ENCODE results near the gene C3orf38. TPM values are rescaled to one million over a fixed set of nuclear protein-coding genes. Genes with fewer than 3 reads are reported as not detected.
A peak's percentile ranks its signal among the peaks of the same experiment; 100 is the strongest.

C3orf38 gene
- polyA plus RNA-seq, 6 donors from 2014 or later = 31.3 to 60.9 (median 41.3) TPM

GRCh38 chr3:88137836-88138235 is 11.9 kb upstream of the C3orf38 start:
- no peak overlapping the region for H3K27ac Mint-ChIP-seq
- no peaks in the 10 kb centered on the region for H3K27me3 Mint-ChIP-seq
- H3K4me1 Mint-ChIP-seq = peaks cover 0 to 4% (median 0%) of the 10 kb centered on the region in 3 donors
- peaks cover 14 to 23% of the 10 kb centered on the region in 2 donors for H3K36me3 Mint-ChIP-seq
- DNase-seq = no peak
- no peak for ATAC-seq (ENCODE audit: low read depth in 2 of 2)
- no peak overlapping the region for H3K4me3 Mint-ChIP-seq
- no peaks in the 10 kb centered on the region for H3K9me3 Mint-ChIP-seq

- H3K27ac Mint-ChIP-seq = no peak overlapping the region
- no peaks in the 10 kb centered on the region for H3K4me1 Mint-ChIP-seq
- peaks cover 9 to 17% of the 10 kb centered on the region in 2 donors for H3K36me3 Mint-ChIP-seq
- no peak for ATAC-seq (ENCODE audit: low read depth in 2 of 2)
- H3K27me3 Mint-ChIP-seq = no peaks in the 10 kb centered on the region
- DNase-seq = no peak
- no peak overlapping the region for H3K4me3 Mint-ChIP-seq
- H3K9me3 Mint-ChIP-seq = no peaks in the 10 kb centered on the region
Observed at GRCh38 chr3:88141458-88142083, 8.2 kb upstream of the C3orf38 start.

- Mint-ChIP-seq H3K4me1 (no peaks in the 10 kb centered on the region), H3K27me3 (no peaks in the 10 kb centered on the region), H3K36me3 (peaks cover 8 to 15% of the 10 kb centered on the region in 2 donors), H3K4me3 (no peak overlapping the region), H3K9me3 (no peaks in the 10 kb centered on the region), H3K27ac (peak overlapping the region in 1 of 6 donors; percentile 1)
- DNase-seq (no peak), ATAC-seq (ENCODE audit: low read depth in 2 of 2) (no peak)
Observed at GRCh38 chr3:88142094-88142624, 7.6 kb upstream of the C3orf38 start.

GRCh38 chr3:88147261-88147660 is 2.5 kb upstream of the C3orf38 start:
- H3K4me1 Mint-ChIP-seq = peaks cover 7 to 25% (median 18%) of the 10 kb centered on the region in 3 donors
- peak overlapping the region in 1 of 6 donors; percentile 32 for H3K27ac Mint-ChIP-seq
- no peaks in the 10 kb centered on the region for H3K9me3 Mint-ChIP-seq
- no peaks in the 10 kb centered on the region for H3K27me3 Mint-ChIP-seq
- ATAC-seq (ENCODE audit: low read depth in 2 of 2) (no peak), DNase-seq (no peak)
- H3K4me3 Mint-ChIP-seq = peak overlapping the region in 2 of 8 donors; percentile 71 to 100
- H3K36me3 Mint-ChIP-seq = no peaks in the 10 kb centered on the region

GRCh38 chr3:88148651-88149050 is 1.1 kb upstream of the C3orf38 start:
- H3K27ac Mint-ChIP-seq = peak overlapping the region in 4 of 6 donors; percentile 10 to 95 (median 84)
- H3K4me1 Mint-ChIP-seq = peaks cover 12 to 34% (median 25%) of the 10 kb centered on the region in 3 donors
- H3K9me3 Mint-ChIP-seq = no peaks in the 10 kb centered on the region

GRCh38 chr3:88149101-88149508 is 654 bp upstream of the C3orf38 start:
- Mint-ChIP-seq H3K4me3 (peak overlapping the region; percentile 94 to 100 (median 98)), H3K4me1 (peaks cover 12 to 34% (median 25%) of the 10 kb centered on the region in 3 donors), H3K9me3 (no peaks in the 10 kb centered on the region), H3K36me3 (no peaks in the 10 kb centered on the region), H3K27ac (peak overlapping the region; percentile 95 to 98 (median 96)), H3K27me3 (no peaks in the 10 kb centered on the region)
- DNase-seq (no peak), ATAC-seq (ENCODE audit: low read depth in 2 of 2) (peak in 1 of 2 donors; percentile 2)

More at GRCh38 chr3:88148651-88149050, 1.1 kb upstream of the C3orf38 start:
- no peak for DNase-seq
- H3K27me3 Mint-ChIP-seq = no peaks in the 10 kb centered on the region
- peak overlapping the region; percentile 48 to 100 (median 98) for H3K4me3 Mint-ChIP-seq
- ATAC-seq (ENCODE audit: low read depth in 2 of 2) = no peak
- no peaks in the 10 kb centered on the region for H3K36me3 Mint-ChIP-seq

GRCh38 chr3:88150371-88150770 is 612 bp downstream of the C3orf38 start:
- DNase-seq (peak; percentile 51), ATAC-seq (ENCODE audit: low read depth in 2 of 2) (peak; percentile 33 to 38)
- Mint-ChIP-seq H3K36me3 (peaks cover 0 to 3% of the 10 kb centered on the region in 2 donors), H3K27me3 (no peaks in the 10 kb centered on the region), H3K4me1 (peaks cover 12 to 34% (median 25%) of the 10 kb centered on the region in 3 donors), H3K9me3 (no peaks in the 10 kb centered on the region), H3K27ac (peak overlapping the region; percentile 95 to 99 (median 98)), H3K4me3 (peak overlapping the region; percentile 94 to 100 (median 98))

GRCh38 chr3:88150806-88151205 is 1.0 kb downstream of the C3orf38 start:
- DNase-seq (peak; percentile 29), ATAC-seq (ENCODE audit: low read depth in 2 of 2) (no peak)
- peaks cover 12 to 34% (median 25%) of the 10 kb centered on the region in 3 donors for H3K4me1 Mint-ChIP-seq
- peak overlapping the region; percentile 95 to 99 (median 98) for H3K27ac Mint-ChIP-seq
- no peaks in the 10 kb centered on the region for H3K27me3 Mint-ChIP-seq
- H3K36me3 Mint-ChIP-seq = peaks cover 0 to 5% of the 10 kb centered on the region in 2 donors
- H3K9me3 Mint-ChIP-seq = no peaks in the 10 kb centered on the region
- H3K4me3 Mint-ChIP-seq = peak overlapping the region; percentile 94 to 100 (median 98)

GRCh38 chr3:88151358-88151757 is 1.6 kb downstream of the C3orf38 start:
- ATAC-seq (ENCODE audit: low read depth in 2 of 2) = no peak
- peaks cover 0 to 11% of the 10 kb centered on the region in 2 donors for H3K36me3 Mint-ChIP-seq
- no peaks in the 10 kb centered on the region for H3K27me3 Mint-ChIP-seq
- peaks cover 12 to 34% (median 30%) of the 10 kb centered on the region in 3 donors for H3K4me1 Mint-ChIP-seq
- peak overlapping the region; percentile 32 to 100 (median 86) for H3K4me3 Mint-ChIP-seq
- peak overlapping the region in 2 of 6 donors; percentile 9 to 95 for H3K27ac Mint-ChIP-seq
- no peaks in the 10 kb centered on the region for H3K9me3 Mint-ChIP-seq
- no peak for DNase-seq

GRCh38 chr3:88152841-88153240 is 3.1 kb downstream of the C3orf38 start:
- ATAC-seq (ENCODE audit: low read depth in 2 of 2) (no peak), DNase-seq (no peak)
- Mint-ChIP-seq H3K27ac (peak overlapping the region in 4 of 6 donors; percentile 7 to 49 (median 32)), H3K4me3 (peak overlapping the region in 7 of 8 donors; percentile 1 to 94 (median 64)), H3K27me3 (no peaks in the 10 kb centered on the region), H3K4me1 (peaks cover 12 to 40% (median 31%) of the 10 kb centered on the region in 3 donors), H3K9me3 (no peaks in the 10 kb centered on the region), H3K36me3 (peaks cover 0 to 13% of the 10 kb centered on the region in 2 donors)

- Mint-ChIP-seq H3K4me3 (no peak overlapping the region), H3K9me3 (no peaks in the 10 kb centered on the region), H3K27ac (no peak overlapping the region), H3K27me3 (no peaks in the 10 kb centered on the region), H3K4me1 (peaks cover 4 to 8% (median 8%) of the 10 kb centered on the region in 3 donors), H3K36me3 (peaks cover 0 to 12% of the 10 kb centered on the region in 2 donors)
- no peak for DNase-seq
- no peak for ATAC-seq (ENCODE audit: low read depth in 2 of 2)
Observed at GRCh38 chr3:88166419-88166971, 16.7 kb downstream of the C3orf38 start.

GRCh38 chr3:88167173-88167572 is 17.4 kb downstream of the C3orf38 start:
- no peak for ATAC-seq (ENCODE audit: low read depth in 2 of 2)
- no peak overlapping the region for H3K4me3 Mint-ChIP-seq
- DNase-seq = no peak
- peaks cover 4 to 8% (median 8%) of the 10 kb centered on the region in 3 donors for H3K4me1 Mint-ChIP-seq
- H3K9me3 Mint-ChIP-seq = no peaks in the 10 kb centered on the region
- peaks cover 0 to 12% of the 10 kb centered on the region in 2 donors for H3K36me3 Mint-ChIP-seq
- no peaks in the 10 kb centered on the region for H3K27me3 Mint-ChIP-seq
- no peak overlapping the region for H3K27ac Mint-ChIP-seq

- Mint-ChIP-seq H3K27ac (no peak overlapping the region), H3K27me3 (no peaks in the 10 kb centered on the region), H3K9me3 (no peaks in the 10 kb centered on the region), H3K4me3 (no peak overlapping the region), H3K4me1 (peaks cover 4 to 8% (median 6%) of the 10 kb centered on the region in 3 donors), H3K36me3 (peaks cover 0 to 12% of the 10 kb centered on the region in 2 donors)
- DNase-seq (no peak), ATAC-seq (ENCODE audit: low read depth in 2 of 2) (no peak)
Observed at GRCh38 chr3:88167704-88168103, 17.9 kb downstream of the C3orf38 start.

All from naive B cell (primary cell).